Endothelial cell of umbilical vein (primary cell): ENCODE results near the gene FAM98C. TPM values are rescaled to one million over a fixed set of nuclear protein-coding genes. Genes with fewer than 3 reads are reported as not detected.

Experiments used
- BruUV-seq: library from RNA; stranded (reverse); fragments of 400-500 nt; replicated peaks from 2 replicates; lab custom pipeline; 2021; lab: Mats Ljungman, UMichigan
- CTCF ChIA-PET: fragments of 300-600, 350-600 bp; sonication (Branson Sonifier 250); formaldehyde crosslinking; loops from one replicate; lab custom pipeline; 2021; ENCODE audit warnings: antibody characterized with exemption, inconsistent platforms; lab: Charles Lee
- POLR2A ChIA-PET: fragments of 300-600, 350-600 bp; sonication (Branson Sonifier 250); formaldehyde crosslinking; loops from one replicate; lab custom pipeline; 2021; ENCODE audit warnings: antibody characterized with exemption, inconsistent platforms; lab: Charles Lee
- DNase-seq: peaks from one replicate; pipeline ENCODE4 v3.0.0-alpha.2; 2011; ENCODE audit warnings: low read depth, low spot score
- FAIRE-seq: peaks from 2 replicates; lab custom pipeline; 2011; peaks lifted over from hg19 to GRCh38; lab: Jason Lieb, UNC
- H2AFZ ChIP-seq: 2 replicates; pipeline ENCODE4 v1.6.0; 2012; ENCODE audit warnings: low read depth, low read length, control low read depth, inconsistent platforms
- H3K27ac ChIP-seq: 2 replicates; pipeline ENCODE4 v1.5.1; 2011; ENCODE audit warnings: low read depth, mild to moderate bottlenecking, control low read depth, low read length, moderate library complexity; ENCODE audit not compliant: insufficient read depth
- H3K27me3 ChIP-seq, 2 experiments: 2 replicates each; pipeline versions ENCODE4 v1.6.0 to v1.6.1; 2011; ENCODE audit warnings: low read length in 2 of 2, mixed read lengths in 1 of 2; ENCODE audit not compliant: control insufficient read depth in 2 of 2, insufficient read depth in 2 of 2
- H3K36me3 ChIP-seq, 2 experiments: 2 replicates in 1 of 2; 3 replicates in 1 of 2; pipeline ENCODE4 v1.5.1; 2011; ENCODE audit warnings: low read length in 2 of 2, mild to moderate bottlenecking in 1 of 2, moderate library complexity in 1 of 2; ENCODE audit not compliant: control insufficient read depth in 2 of 2, insufficient read depth in 2 of 2; ENCODE audit errors: extremely low read depth in 1 of 2
- H3K4me1 ChIP-seq: 3 replicates; pipeline ENCODE4 v1.5.1; 2011; ENCODE audit warnings: mild to moderate bottlenecking, low read length; ENCODE audit not compliant: control insufficient read depth, insufficient read depth; ENCODE audit errors: extremely low read depth
- H3K4me2 ChIP-seq: 2 replicates; pipeline ENCODE4 v1.6.1; 2011; ENCODE audit warnings: low read length, control low read depth, mixed read lengths; ENCODE audit not compliant: insufficient read depth
- H3K4me3 ChIP-seq, 3 experiments: fragments of 200-600 bp in 1 of 3; sonication (generic), shearing (Covaris generic) in 1 of 3; replicated peaks in 1 of 3; 2 replicates each; pipeline ENCODE4 v1.5.1; 2011 to 2016; ENCODE audit warnings: control low read depth in 3 of 3, low read length in 3 of 3, mild to moderate bottlenecking in 2 of 3, inconsistent platforms in 1 of 3, low read depth in 1 of 3, moderate library complexity in 1 of 3; ENCODE audit not compliant: insufficient read depth in 1 of 3
- H3K79me2 ChIP-seq: 2 replicates; pipeline ENCODE4 v1.6.0; 2012; ENCODE audit warnings: low read length, inconsistent platforms; ENCODE audit not compliant: control insufficient read depth, insufficient read depth
- H3K9ac ChIP-seq: replicated peaks from 2 replicates; pipeline ENCODE3; 2011; ENCODE audit warnings: low read length, control low read depth; ENCODE audit not compliant: insufficient read depth; ENCODE audit errors: extremely low read depth
- H3K9me1 ChIP-seq: replicated peaks from 3 replicates; pipeline ENCODE4 v1.6.0; 2011; ENCODE audit warnings: mild to moderate bottlenecking, low read length; ENCODE audit not compliant: control insufficient read depth, insufficient read depth; ENCODE audit errors: extremely low read depth
- H3K9me3 ChIP-seq: replicated peaks from 2 replicates; pipeline ENCODE4 v1.5.1; 2012; ENCODE audit warnings: low read length, inconsistent platforms; ENCODE audit not compliant: control insufficient read depth, insufficient read depth
- H4K20me1 ChIP-seq: replicated peaks from 2 replicates; pipeline ENCODE3; 2011; ENCODE audit warnings: mild to moderate bottlenecking, low read length; ENCODE audit not compliant: control insufficient read depth, insufficient read depth; ENCODE audit errors: extremely low read depth
- EZH2 ChIP-seq: IDR thresholded peaks from 2 replicates; pipeline ENCODE4 v1.6.1; 2012; ENCODE audit warnings: borderline replicate concordance, low read depth, mild to moderate bottlenecking, moderate library complexity, low read length, inconsistent platforms; ENCODE audit not compliant: severe bottlenecking
- FOS ChIP-seq: IDR thresholded peaks from 2 replicates; pipeline ENCODE4 v1.6.1; 2011; ENCODE audit warnings: mild to moderate bottlenecking, low read length, moderate library complexity, borderline replicate concordance; ENCODE audit not compliant: insufficient read depth
- GATA2 ChIP-seq: IDR thresholded peaks from 2 replicates; pipeline ENCODE4 v1.7.0; 2011; ENCODE audit warnings: low read depth, mild to moderate bottlenecking, moderate library complexity, mixed read lengths, low read length; ENCODE audit not compliant: insufficient read length, insufficient read depth
- JUN ChIP-seq: IDR thresholded peaks from 2 replicates; pipeline ENCODE4 v1.6.1; 2011; ENCODE audit warnings: borderline replicate concordance, low read depth; ENCODE audit not compliant: insufficient read length, insufficient read depth
- MYC ChIP-seq: IDR thresholded peaks from one replicate; pipeline ENCODE4 v1.6.1; 2011; ENCODE audit warnings: mild to moderate bottlenecking, low read depth, low read length
- POLR2A ChIP-seq: IDR thresholded peaks from 2 replicates; pipeline ENCODE4 v1.6.1; 2012; ENCODE audit warnings: low read depth, mild to moderate bottlenecking, control low read depth, low read length
- POLR2AphosphoS5 ChIP-seq: IDR thresholded peaks from 2 replicates; pipeline ENCODE4 v1.6.1; 2012; ENCODE audit warnings: low read depth, mild to moderate bottlenecking, control low read depth, low read length, moderate library complexity; ENCODE audit not compliant: insufficient read depth
- dilution Hi-C: fragments of 300-500 bp; cut with MboI; formaldehyde crosslinking; loops from one replicate; pipeline ENCODE4 v1.15.0; 2019; ENCODE audit warnings: low sequenced_read_pairs; ENCODE audit not compliant: extremely low pct_ligation_motif_present
- intact Hi-C: fragments of 100-400 bp; cut with micrococcal nuclease; formaldehyde crosslinking; loops from one replicate; pipeline ENCODE4 v1.10.0; 2022
- polyA plus RNA-seq, 4 experiments: library from polyadenylated mRNA; depleted of rRNA in 3 of 4; stranded (reverse) in 3 of 4; unstranded in 1 of 4; fragments of >200 nt; gene quantifications; 2 replicates each; pipeline versions ENCODE4 v1.2.1 to v1.2.3, GENCODE V29; 2011 to 2012; ENCODE audit warnings: missing spikeins in 1 of 4
- total RNA-seq: library from RNA; stranded (reverse); gene quantifications from 2 replicates; pipeline ENCODE4 v1.2.3, GENCODE V29; 2021
- TF ChIP-seq, protein P1 (sequence below): IDR thresholded peaks from 2 replicates; pipeline ENCODE4 v1.6.1; 2011; ENCODE audit not compliant: insufficient read depth, insufficient read length
- TF ChIP-seq, protein P2 (sequence below), 2 donors: IDR thresholded peaks; 1 replicate in 1 of 2; 2 replicates in 1 of 2; pipeline ENCODE4 v1.5.1; 2011; ENCODE audit warnings: low read length in 2 of 2, mild to moderate bottlenecking in 2 of 2, moderate library complexity in 2 of 2, control low read depth in 1 of 2, inconsistent platforms in 1 of 2, low read depth in 1 of 2; ENCODE audit not compliant: insufficient read depth in 1 of 2; ENCODE audit errors: extremely low read depth in 1 of 2

FAM98C gene
- total and polyA plus RNA-seq, 2 donors (not counting 3 experiments of a cell fraction or from before 2014, with no cell fraction given) = 12.6 to 13.0 TPM

DNA sequence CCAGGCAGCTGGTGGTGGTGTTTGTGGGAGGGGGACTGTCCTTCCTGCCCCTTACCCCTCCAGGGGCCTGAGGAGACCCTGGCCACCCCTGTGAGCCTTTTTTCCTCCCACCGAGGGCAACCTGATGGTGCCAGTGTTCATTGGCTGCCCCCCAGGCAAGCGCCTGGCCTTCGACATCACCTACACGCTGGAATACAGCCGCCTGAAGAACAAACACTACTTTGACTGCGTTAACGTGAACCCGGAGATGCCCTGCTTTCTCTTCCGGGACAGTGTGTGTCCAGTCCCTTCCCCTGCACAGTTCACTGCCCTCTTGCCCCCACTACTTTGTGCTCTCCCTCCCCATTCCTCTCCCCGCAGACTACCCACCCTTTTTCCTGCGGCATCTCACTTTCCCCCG lies 35.9 kb upstream of the FAM98C start:
- TF ChIP-seq GATA2 (no peak), EZH2 (no peak), JUN (no peak), MYC (no peak), POLR2AphosphoS5 (no peak), POLR2A (no peak), FOS (no peak)
- TF ChIP-seq, protein P1, sequence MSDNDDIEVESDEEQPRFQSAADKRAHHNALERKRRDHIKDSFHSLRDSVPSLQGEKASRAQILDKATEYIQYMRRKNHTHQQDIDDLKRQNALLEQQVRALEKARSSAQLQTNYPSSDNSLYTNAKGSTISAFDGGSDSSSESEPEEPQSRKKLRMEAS = no peak
- TF ChIP-seq, protein P2, sequence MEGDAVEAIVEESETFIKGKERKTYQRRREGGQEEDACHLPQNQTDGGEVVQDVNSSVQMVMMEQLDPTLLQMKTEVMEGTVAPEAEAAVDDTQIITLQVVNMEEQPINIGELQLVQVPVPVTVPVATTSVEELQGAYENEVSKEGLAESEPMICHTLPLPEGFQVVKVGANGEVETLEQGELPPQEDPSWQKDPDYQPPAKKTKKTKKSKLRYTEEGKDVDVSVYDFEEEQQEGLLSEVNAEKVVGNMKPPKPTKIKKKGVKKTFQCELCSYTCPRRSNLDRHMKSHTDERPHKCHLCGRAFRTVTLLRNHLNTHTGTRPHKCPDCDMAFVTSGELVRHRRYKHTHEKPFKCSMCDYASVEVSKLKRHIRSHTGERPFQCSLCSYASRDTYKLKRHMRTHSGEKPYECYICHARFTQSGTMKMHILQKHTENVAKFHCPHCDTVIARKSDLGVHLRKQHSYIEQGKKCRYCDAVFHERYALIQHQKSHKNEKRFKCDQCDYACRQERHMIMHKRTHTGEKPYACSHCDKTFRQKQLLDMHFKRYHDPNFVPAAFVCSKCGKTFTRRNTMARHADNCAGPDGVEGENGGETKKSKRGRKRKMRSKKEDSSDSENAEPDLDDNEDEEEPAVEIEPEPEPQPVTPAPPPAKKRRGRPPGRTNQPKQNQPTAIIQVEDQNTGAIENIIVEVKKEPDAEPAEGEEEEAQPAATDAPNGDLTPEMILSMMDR (IDR thresholded peaks at IDR 0.05; ENCODE audit: extremely low read depth in 1 of 2, insufficient read depth in 1 of 2, low read depth in 1 of 2, low read length in 2 of 2) = no peak
- BruUV-seq = no TSS peak
- Histone ChIP-seq H3K9me3 (no peaks in the 10 kb centered on the region), H4K20me1 (no peaks in the 10 kb centered on the region), H3K9me1 (no peaks in the 10 kb centered on the region), H2AFZ (no peak overlapping the region), H3K9ac (no peak overlapping the region), H3K79me2 (no peaks in the 10 kb centered on the region), H3K36me3 (no peaks in the 10 kb centered on the region), H3K27me3 (peaks cover 4 to 6% of the 10 kb centered on the region in 2 experiments), H3K4me1 (peaks cover 3% of the 10 kb centered on the region), H3K4me2 (no peak overlapping the region), H3K27ac (no peak overlapping the region), H3K4me3 (no peak overlapping the region)
- FAIRE-seq (no peak), DNase-seq (no peak)
- ChIA-PET CTCF (interaction anchor here (1.5 kb wide), 1 partner anchor 21 kb away, joined by 3 read pairs; the partner anchor contains the start of gene GGN), POLR2A (no interaction called here)
- intact Hi-C loops (no loop called here), dilution Hi-C loops (no loop called here)
